GM18508 (cell line): Measurements from ENCODE around the gene CPED1.

ENCODE experiments used
- ATAC-seq: cut with Tn5 transposase; IDR thresholded peaks from one replicate; pipeline ENCODE4 v1.9.1; 2021; ENCODE audit warnings: moderate number of reproducible peaks; ENCODE audit not compliant: insufficient read depth, unreplicated experiment

Gene CPED1

GRCh38 chr7:121012170-121012874 is 23.8 kb downstream of the CPED1 start:
- no peak for ATAC-seq

- ATAC-seq = no peak
These were observed 24.4 kb downstream of the CPED1 start for GRCh38 chr7:121012919-121013318.

DNA sequence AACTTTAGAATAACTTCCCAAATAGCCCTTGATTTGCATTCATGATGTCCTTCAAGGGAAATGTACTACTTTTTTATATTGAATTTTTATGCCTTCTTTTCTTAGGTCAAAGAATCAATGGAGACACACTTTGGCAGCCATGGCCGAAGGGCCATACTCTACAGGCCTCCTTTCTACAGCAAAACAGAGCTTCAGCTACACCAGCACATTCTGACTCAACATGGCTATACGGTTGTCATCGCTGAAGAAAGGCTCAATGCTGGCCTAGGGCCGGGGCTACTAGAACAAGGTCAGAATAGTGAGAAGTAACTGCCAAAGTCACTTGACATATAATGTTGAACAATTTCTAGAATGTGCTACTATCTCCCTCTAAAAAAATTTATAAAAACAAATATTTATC is 27.0 kb downstream of the CPED1 start:
- ATAC-seq = no peak

DNA sequence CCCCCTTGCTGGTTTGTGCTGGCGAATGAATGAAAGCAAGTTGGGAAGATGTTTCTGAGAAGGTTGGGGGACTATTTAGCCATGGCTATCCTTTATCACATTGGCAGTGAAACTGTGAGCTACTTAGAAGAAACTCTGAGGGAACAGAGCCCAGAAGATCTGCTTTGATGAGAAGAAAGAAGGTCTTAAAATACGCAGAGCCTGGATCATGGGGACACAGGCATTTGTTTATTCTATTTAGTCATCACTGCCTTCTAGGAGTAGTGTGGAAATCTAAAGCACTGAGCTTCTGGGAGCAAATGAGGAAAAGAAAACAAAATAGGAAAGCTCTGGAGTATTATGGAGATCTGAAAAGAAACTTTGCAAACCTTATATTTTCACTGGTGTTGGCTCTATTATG is 28.5 kb downstream of the CPED1 start:
- ATAC-seq = no peak

DNA sequence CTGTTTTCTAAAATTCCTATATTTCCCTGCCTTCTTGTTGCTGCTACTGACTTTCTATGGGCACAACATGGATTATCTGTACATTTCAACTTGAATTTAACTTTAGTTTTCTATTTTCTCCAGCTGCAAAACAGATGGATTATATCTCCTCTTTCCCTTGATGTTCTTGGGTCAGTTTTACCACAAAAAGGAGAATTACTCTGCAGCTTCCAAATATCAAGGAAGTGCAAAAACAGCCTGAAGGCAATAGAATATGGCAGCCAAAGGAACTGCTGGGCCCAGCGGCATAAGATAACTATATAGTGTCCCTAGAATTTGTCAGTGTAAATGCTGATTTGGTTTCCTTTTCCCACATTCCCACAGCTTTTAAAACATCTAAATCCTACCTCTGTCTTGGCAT is 29.1 kb downstream of the CPED1 start:
- ATAC-seq = no peak

- ATAC-seq = no peak
These were observed 30.5 kb downstream of the CPED1 start for GRCh38 chr7:121019018-121019417.

DNA sequence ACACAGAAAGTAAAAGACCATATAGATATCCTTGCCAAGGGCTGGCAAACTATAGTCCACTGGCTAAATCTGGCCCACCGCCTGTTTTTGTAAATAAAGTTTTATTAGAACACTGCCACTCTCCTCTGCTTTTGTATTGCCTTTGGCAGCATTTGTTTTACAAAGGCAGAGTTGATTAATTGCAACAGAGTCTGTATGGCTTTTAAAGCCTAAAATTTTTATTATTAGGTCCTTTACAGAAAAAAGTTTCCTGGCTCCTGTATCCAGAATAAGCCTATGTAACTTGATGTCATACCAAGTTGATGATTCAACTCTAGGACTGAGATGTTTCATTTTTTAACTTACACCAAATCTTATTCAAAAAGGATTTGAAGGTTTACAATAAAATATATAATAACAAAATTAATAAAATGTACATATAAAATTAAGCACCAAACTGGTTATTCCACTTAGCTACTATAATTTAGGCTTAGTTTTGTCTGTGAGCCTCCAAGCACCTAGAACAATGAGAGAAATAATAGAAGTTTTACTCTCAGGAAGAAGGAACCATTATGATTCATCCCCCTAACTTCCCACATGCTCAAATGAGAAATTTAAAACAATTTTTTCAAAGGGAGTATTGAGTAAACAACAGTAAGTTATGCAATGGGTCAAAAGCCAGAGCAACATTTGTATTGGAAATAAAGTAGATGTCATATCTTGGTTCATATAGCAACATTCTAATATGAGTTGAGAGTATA is 31.9 kb downstream of the CPED1 start:
- ATAC-seq = no peak

- ATAC-seq = no peak
These were observed 32.8 kb downstream of the CPED1 start for GRCh38 chr7:121020989-121021969.

GRCh38 chr7:121023194-121023593 is 34.7 kb downstream of the CPED1 start:
- no peak for ATAC-seq

DNA sequence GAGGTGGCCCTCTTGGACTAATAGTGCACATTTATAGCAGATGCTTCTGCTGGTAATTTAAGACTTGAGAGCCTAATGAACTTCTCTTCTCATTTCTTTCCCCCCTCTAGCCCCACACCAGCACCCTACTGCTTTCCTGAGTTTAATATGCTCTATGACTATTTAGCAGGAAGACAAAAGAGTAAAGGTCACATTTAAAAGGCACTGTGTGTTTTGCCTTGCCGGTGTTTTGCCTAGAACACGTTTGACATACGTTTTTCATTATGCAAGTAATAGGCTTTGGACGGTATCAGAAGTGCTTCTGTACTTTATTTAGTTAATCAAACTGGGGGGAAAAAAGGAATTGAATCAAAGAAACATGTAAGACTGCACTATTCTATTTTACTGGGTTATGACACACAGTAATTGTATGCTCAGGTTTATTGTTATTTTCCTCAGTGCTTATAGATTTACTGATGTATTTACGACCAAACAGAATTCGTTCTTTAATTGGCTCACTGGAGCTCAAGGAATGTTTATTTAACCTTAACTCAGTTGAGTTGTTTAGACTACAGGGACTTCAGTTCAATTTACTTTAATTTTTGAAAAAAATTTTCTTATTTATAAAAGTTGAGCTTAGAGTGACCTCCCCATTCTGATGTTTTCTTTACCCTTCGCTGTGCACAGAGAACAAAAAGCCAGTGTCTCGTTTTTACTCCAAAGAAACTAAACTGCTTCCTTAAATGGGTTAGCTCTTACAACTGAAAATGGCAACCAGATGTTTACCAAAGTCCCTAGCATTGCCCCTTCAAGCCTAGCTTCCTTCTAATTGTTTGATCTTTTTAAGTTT is 35.4 kb downstream of the CPED1 start:
- no peak for ATAC-seq

GRCh38 chr7:121024611-121025010 is 36.1 kb downstream of the CPED1 start:
- no peak for ATAC-seq

DNA sequence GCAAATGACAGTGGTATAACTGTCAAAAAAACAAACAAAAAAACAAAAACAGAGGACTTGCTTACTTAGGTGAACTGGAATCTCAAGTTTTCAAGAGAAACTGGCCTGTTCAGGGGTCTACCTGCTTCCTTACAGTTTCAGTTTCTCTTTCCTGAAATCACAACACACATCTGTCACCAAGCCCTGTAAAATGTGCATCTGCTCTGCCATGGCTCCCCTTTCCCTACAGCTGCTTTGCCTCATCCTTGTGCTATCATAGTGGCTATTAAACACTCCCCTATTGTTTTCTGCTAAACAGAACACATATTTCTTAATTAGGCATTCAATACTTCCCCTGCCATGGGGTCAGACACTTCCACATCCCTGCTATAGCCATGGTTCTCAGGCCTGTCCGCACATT is 37.6 kb downstream of the CPED1 start:
- no peak for ATAC-seq

DNA sequence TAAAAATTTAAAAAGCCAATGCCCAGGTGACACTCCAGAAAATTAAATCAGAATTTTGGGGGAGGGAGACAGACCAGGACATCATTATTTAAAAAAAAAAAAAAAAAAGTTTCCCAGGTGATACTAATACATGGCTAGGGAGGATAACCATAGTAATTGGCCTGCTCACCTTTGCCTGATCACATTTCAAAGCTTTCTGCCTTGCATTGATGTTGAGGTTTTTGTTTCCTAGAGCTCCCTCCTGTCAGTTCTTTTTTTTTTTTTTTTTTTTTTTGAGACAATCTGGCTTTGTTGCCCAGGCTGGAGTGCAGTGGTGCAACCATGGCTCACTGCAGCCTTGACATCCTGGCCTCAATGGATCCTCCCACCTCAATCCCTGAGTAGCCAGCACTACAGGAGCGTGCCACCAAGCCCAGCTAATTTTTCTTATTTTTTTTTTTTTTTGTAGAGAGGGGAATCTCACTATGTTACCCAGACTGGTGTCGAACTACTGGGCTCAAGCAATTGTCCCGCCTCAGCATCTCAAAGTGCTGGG is 38.1 kb downstream of the CPED1 start:
- no peak for ATAC-seq

DNA sequence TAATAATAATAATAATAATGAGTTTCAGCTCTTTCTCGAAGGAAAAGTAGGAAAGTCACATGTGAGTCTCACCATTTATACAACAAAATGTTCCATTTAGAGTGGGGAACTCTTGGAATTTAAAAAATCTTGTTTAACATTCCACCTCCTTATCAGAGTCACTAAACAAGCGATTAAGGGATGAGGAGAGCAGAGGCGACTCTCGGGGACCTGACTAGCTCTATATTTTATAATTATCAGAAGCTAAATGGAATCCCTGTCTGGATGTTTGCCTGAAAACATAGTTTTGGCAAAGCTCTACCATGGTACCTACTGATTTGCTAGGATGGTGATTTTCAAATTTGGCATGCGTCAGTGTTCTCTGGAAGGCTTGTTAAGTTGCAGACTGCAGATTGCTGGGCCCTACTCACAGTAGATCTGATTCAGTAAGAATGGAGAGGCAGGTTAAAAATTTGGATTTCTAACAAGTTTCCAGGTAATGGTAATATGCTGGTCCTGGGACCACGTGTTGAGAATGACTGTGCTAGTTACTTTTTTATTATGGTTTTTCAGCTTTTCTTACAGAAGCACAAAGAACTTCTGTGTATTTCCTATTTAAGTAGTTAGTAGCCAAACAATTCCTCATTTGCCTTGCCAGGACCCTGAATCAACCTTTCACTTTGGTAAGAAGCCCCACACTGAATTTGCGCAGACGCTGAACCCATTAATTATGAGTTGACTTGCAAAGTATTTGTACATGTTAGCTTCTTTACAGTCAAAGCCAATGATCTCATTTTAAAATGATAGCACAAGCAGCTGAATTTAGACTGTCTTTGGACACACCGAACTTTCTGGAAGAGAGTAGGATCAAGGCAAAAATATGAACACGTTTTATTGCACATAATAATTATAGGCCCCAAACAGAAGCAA is 39.5 kb downstream of the CPED1 start:
- no peak for ATAC-seq

DNA sequence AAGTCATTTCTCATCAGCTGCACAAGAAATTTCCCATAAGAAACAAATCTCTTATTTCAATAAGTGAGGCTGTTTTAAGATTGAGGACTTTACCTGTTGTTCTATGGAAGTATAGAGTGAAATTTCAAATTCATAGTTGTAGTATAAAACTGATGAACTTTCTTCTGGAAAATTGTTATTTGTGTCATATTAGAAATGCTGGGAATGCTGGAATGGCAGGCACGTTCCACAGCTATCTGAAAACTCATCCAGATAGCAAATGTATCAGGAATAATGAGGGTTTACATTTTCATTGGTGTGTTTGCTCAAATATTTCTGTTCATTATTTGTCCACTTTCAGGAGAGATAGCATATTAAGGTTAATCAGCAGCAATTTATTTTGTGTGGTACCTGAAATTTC is 40.8 kb downstream of the CPED1 start:
- no peak for ATAC-seq

- ATAC-seq = no peak
These were observed 41.8 kb downstream of the CPED1 start for GRCh38 chr7:121030308-121030707.

- no peak for ATAC-seq
These were observed 44.3 kb downstream of the CPED1 start for GRCh38 chr7:121032645-121033460.

DNA sequence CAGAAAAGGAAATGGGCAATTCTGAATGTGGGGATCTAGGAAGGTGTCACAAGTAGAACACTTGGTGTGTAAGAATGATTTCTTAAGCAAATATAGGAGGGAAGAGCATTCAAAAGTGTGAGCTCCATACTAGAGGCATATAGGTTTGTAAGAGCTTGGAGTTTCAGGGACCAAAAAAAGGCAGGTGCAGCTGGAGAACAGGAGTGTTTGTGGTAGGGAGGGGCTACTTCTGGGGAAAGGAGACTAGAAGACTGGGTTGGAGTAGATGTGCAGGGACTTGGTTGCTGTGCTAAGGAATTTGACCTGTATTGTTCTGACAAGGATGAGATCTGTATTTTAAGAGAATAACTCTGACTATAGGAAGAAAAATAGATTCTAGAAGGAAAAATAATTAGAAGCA is 46.4 kb downstream of the CPED1 start:
- no peak for ATAC-seq
